ENCODE results near the gene ATAT1. TPM values are rescaled to one million over a fixed set of nuclear protein-coding genes. Genes with fewer than 3 reads are reported as not detected.

Gene ATAT1
- total RNA-seq, 2 experiments from 2014 or later = 4.1 to 5.2 TPM

GRCh38 chr6:30615958-30616810 lies 10.5 kb upstream of the ATAT1 start:
- no peak for TF ChIP-seq CTCF (IDR thresholded peaks at IDR 0.05)
- H3K4me1 ChIP-seq (ENCODE audit: insufficient read depth, low read length) = peaks cover 39% of the 10 kb centered on the region
- peak; percentile 7 for ATAC-seq (ENCODE audit: poor library complexity)
- peak overlapping the region; percentile 99 for H3K27ac Mint-ChIP-seq
- ChIA-PET POLR2A (interaction anchor here (0.6 to 4.8 kb wide), 48 partner anchors 8 to 1576 kb away, joined by 3 to 135 read pairs (median 7); partner anchors contain the start of genes ABCF1, ATAT1, C6orf136 and DDX39B), CTCF (interaction anchor here (0.8 to 4.2 kb wide), 9 partner anchors 10 to 163 kb away, joined by 3 to 22 read pairs (median 7); partner anchors contain the start of genes ATAT1 and MDC1)
- no peaks in the 10 kb centered on the region for H3K9me3 Mint-ChIP-seq
- peaks cover 40% of the 10 kb centered on the region for H3K4me1 Mint-ChIP-seq (ENCODE audit: low read depth)
- peak overlapping the region; percentile 92 to 98 for H3K27ac ChIP-seq (ENCODE audit: low read depth in 1 of 2, low read length in 2 of 2)
- peaks cover 42% of the 10 kb centered on the region for H3K36me3 ChIP-seq (ENCODE audit: insufficient read depth, low read length)
- H3K9me3 ChIP-seq (ENCODE audit: control insufficient read depth in 1 of 2, insufficient read depth in 1 of 2, low read length in 2 of 2) = no peaks in the 10 kb centered on the region
- H3K27me3 Mint-ChIP-seq = peaks cover 5% of the 10 kb centered on the region
- peak overlapping the region; percentile 100 for H3K4me3 Mint-ChIP-seq
- H3K36me3 Mint-ChIP-seq (ENCODE audit: low read depth) = peaks cover 60% of the 10 kb centered on the region
- H3K27me3 ChIP-seq (ENCODE audit: control insufficient read depth in 1 of 2, insufficient read depth in 2 of 2, low read length in 2 of 2) = no peaks in the 10 kb centered on the region
- intact Hi-C loops (cut with DNase I, micrococcal nuclease) = loop anchor here in 1 of 2 experiments (1.0 to 5.0 kb wide), 4 partner anchors 45 to 127 kb away; partner anchors contain the start of genes ABCF1, DHX16, GNL1 and HLA-E
- peak; percentile 21 to 77 (median 47) for DNase-seq
- H3K4me3 ChIP-seq (ENCODE audit: low read length) = peak overlapping the region; percentile 76

GRCh38 chr6:30616811-30617564 lies 9.7 kb upstream of the ATAT1 start, which contains the start of gene PPP1R10:
Gene PPP1R10, minus strand, starts transcription at chr6:30617243. Its CDS starts 7,299 bp downstream, at chr6:30609944.
- POLR2A ChIA-PET = interaction anchor here (0.6 to 2.4 kb wide), 40 partner anchors 9 to 1035 kb away, joined by 3 to 31 read pairs (median 5); partner anchors contain the start of genes ABCF1, ATAT1, BAG6 and C6orf136
- TF ChIP-seq CTCF (IDR thresholded peaks at IDR 0.05) = no peak
- intact Hi-C loops (cut with DNase I, micrococcal nuclease) = loop anchor here (1.0 to 5.0 kb wide), 6 partner anchors 29 to 128 kb away; partner anchors contain the start of genes ABCF1 (in 1 of the 2), DHX16 (in 1 of the 2), GNL1 (in 1 of the 2) and HLA-E (in 1 of the 2)

More at GRCh38 chr6:30616811-30617564, 9.7 kb upstream of the ATAT1 start, which contains the start of gene PPP1R10:
- peak within 1 kb of the TSS; percentile 94 to 98 for H3K27ac ChIP-seq (ENCODE audit: low read depth in 1 of 2, low read length in 2 of 2)
- Mint-ChIP-seq H3K36me3 (ENCODE audit: low read depth) (peaks cover 64% of the 10 kb centered on the region), H3K4me1 (ENCODE audit: low read depth) (peaks cover 32% of the 10 kb centered on the region), H3K9me3 (no peaks in the 10 kb centered on the region), H3K4me3 (peak within 1 kb of the TSS; percentile 100), H3K27ac (peak within 1 kb of the TSS; percentile 99), H3K27me3 (peaks cover 5% of the 10 kb centered on the region)
- ATAC-seq (ENCODE audit: poor library complexity) (peak; percentile 70), DNase-seq (peak; percentile 93 to 100 (median 98))
- peaks cover 41% of the 10 kb centered on the region for H3K36me3 ChIP-seq (ENCODE audit: insufficient read depth, low read length)
- no peaks in the 10 kb centered on the region for H3K27me3 ChIP-seq (ENCODE audit: control insufficient read depth in 1 of 2, insufficient read depth in 2 of 2, low read length in 2 of 2)
- peak within 1 kb of the TSS; percentile 76 for H3K4me3 ChIP-seq (ENCODE audit: low read length)
- CTCF ChIA-PET = interaction anchor here (1.4 to 2.2 kb wide), 5 partner anchors 20 to 135 kb away, joined by 4 to 12 read pairs (median 6); no protein-coding TSS in a partner anchor
- H3K9me3 ChIP-seq (ENCODE audit: control insufficient read depth in 1 of 2, insufficient read depth in 1 of 2, low read length in 2 of 2) = no peaks in the 10 kb centered on the region
- peaks cover 34% of the 10 kb centered on the region for H3K4me1 ChIP-seq (ENCODE audit: insufficient read depth, low read length)

All from CD4-positive, alpha-beta T cell (primary cell).